CD14-positive monocyte (primary cell): ENCODE results near the gene WEE2. TPM values are rescaled to one million over a fixed set of nuclear protein-coding genes. Genes with fewer than 3 reads are reported as not detected.
"Not testable (repeated sequence)": the region's sequence is repeated elsewhere in the genome, so short reads cannot be mapped to it uniquely, and the experiment has no call there.

Source experiments
- DNase-seq, 3 donors: peaks; one replicate each; pipeline ENCODE4 v3.0.0-alpha.2; 2011 to 2022
- H2AFZ ChIP-seq: 2 replicates; pipeline ENCODE4 v1.6.0; 2012; ENCODE audit warnings: mild to moderate bottlenecking, low read depth, low read length, inconsistent platforms; ENCODE audit not compliant: insufficient read depth, poor library complexity, severe bottlenecking
- H3K27ac ChIP-seq, 2 donors: 1 replicate in 1 of 2; 2 replicates in 1 of 2; pipeline ENCODE4 v1.5.1; 2012 to 2013; ENCODE audit warnings: low read length in 2 of 2, control low read depth in 1 of 2, inconsistent platforms in 1 of 2, low read depth in 1 of 2, mild to moderate bottlenecking in 1 of 2
- H3K27me3 ChIP-seq, 2 donors: one replicate each; pipeline versions ENCODE4 v1.6.0 to v1.6.1; 2011 to 2013; ENCODE audit warnings: low read length in 2 of 2; ENCODE audit not compliant: control insufficient read depth in 2 of 2, insufficient read depth in 2 of 2
- H3K36me3 ChIP-seq, 2 donors: replicated peaks in 1 of 2; 1 replicate in 1 of 2; 2 replicates in 1 of 2; pipeline versions ENCODE4 v1.5.1 to v1.6.1; 2012 to 2013; ENCODE audit warnings: low read length in 2 of 2, control low read depth in 1 of 2, inconsistent platforms in 1 of 2, mild to moderate bottlenecking in 1 of 2; ENCODE audit not compliant: insufficient read depth in 2 of 2, control insufficient read depth in 1 of 2
- H3K4me1 ChIP-seq, 2 donors: 1 replicate in 1 of 2; 2 replicates in 1 of 2; pipeline versions ENCODE4 v1.5.1 to v1.6.1; 2012 to 2013; ENCODE audit warnings: low read length in 2 of 2, control low read depth in 1 of 2, inconsistent platforms in 1 of 2, mild to moderate bottlenecking in 1 of 2, moderate library complexity in 1 of 2; ENCODE audit not compliant: insufficient read depth in 2 of 2, control insufficient read depth in 1 of 2
- H3K4me2 ChIP-seq: replicated peaks from 2 replicates; pipeline ENCODE3; 2012; ENCODE audit warnings: low read length, moderate library complexity, mild to moderate bottlenecking; ENCODE audit not compliant: poor library complexity, severe bottlenecking; ENCODE audit errors: extremely low read depth
- H3K4me3 ChIP-seq, 3 experiments: fragments of 200-600 bp in 1 of 3; sonication (generic) in 1 of 3; replicated peaks in 1 of 3; 1 replicate in 2 of 3; 2 replicates in 1 of 3; pipeline ENCODE4 v1.5.1; 2011 to 2013; ENCODE audit warnings: low read length in 3 of 3, mild to moderate bottlenecking in 3 of 3, control low read depth in 2 of 3, low read depth in 2 of 3, inconsistent platforms in 1 of 3, moderate library complexity in 1 of 3
- H3K79me2 ChIP-seq: 2 replicates; pipeline ENCODE4 v1.6.0; 2012; ENCODE audit warnings: mild to moderate bottlenecking, control low read depth, inconsistent platforms, low read length, moderate library complexity; ENCODE audit not compliant: insufficient read depth
- H3K9ac ChIP-seq: 2 replicates; pipeline ENCODE4 v1.6.0; 2017; ENCODE audit warnings: low read length, mild to moderate bottlenecking; ENCODE audit not compliant: insufficient read depth, poor library complexity, severe bottlenecking
- H3K9me3 ChIP-seq, 2 donors: replicated peaks in 1 of 2; 1 replicate in 1 of 2; 2 replicates in 1 of 2; pipeline versions ENCODE4 v1.5.1 to v1.6.1; 2012 to 2013; ENCODE audit warnings: low read length in 2 of 2, control low read depth in 1 of 2; ENCODE audit not compliant: control insufficient read depth in 1 of 2, insufficient read depth in 1 of 2
- H4K20me1 ChIP-seq: 2 replicates; pipeline ENCODE4 v1.6.0; 2012; ENCODE audit warnings: mild to moderate bottlenecking, low read length, control low read depth, moderate library complexity; ENCODE audit not compliant: insufficient read depth
- H3K27ac Mint-ChIP-seq, 7 donors: one replicate each; pipeline ENCODE4 v1.8.0; 2020; ENCODE audit warnings: mild to moderate bottlenecking in 7 of 7, mixed read lengths in 7 of 7, moderate library complexity in 6 of 7, inconsistent platforms in 2 of 7
- H3K27me3 Mint-ChIP-seq, 3 donors: one replicate each; pipeline ENCODE4 v1.8.0; 2021 to 2022; ENCODE audit warnings: low read depth in 3 of 3, mild to moderate bottlenecking in 3 of 3, mixed read lengths in 3 of 3, moderate library complexity in 3 of 3, inconsistent platforms in 1 of 3
- H3K36me3 Mint-ChIP-seq, 2 donors: one replicate each; pipeline ENCODE4 v1.8.0; 2020; ENCODE audit warnings: mixed read lengths in 2 of 2, inconsistent platforms in 1 of 2, mild to moderate bottlenecking in 1 of 2
- H3K4me1 Mint-ChIP-seq: one replicate; pipeline ENCODE4 v1.8.0; 2020; ENCODE audit warnings: mild to moderate bottlenecking, mixed read lengths
- H3K4me3 Mint-ChIP-seq, 2 donors: one replicate each; pipeline ENCODE4 v1.8.0; 2020; ENCODE audit warnings: mild to moderate bottlenecking in 2 of 2, mixed read lengths in 2 of 2, moderate library complexity in 1 of 2
- H3K9me3 Mint-ChIP-seq, 7 donors: one replicate each; pipeline ENCODE4 v1.8.0; 2020 to 2022; ENCODE audit warnings: mixed read lengths in 7 of 7, mild to moderate bottlenecking in 6 of 7, moderate library complexity in 6 of 7, inconsistent platforms in 2 of 7
- CTCF ChIP-seq: fragments of 200-600 bp; IDR thresholded peaks from one replicate; pipeline ENCODE4 v1.8.0; 2022; ENCODE audit warnings: antibody characterized with exemption, mild to moderate bottlenecking
- WGBS: methylation state at CpG from one replicate; pipeline ENCODE4 v1.1.5; 2013; ENCODE audit warnings: missing lambda C conversion rate; ENCODE audit not compliant: insufficient coverage; 5-methylcytosine and 5-hydroxymethylcytosine counted together
- intact Hi-C, 2 donors: fragments of 100-400 bp; cut with micrococcal nuclease; formaldehyde crosslinking; loops; one replicate each; pipeline versions ENCODE4 v1.15.0 to v1.15.1; 2023
- polyA plus RNA-seq, 3 donors: library from polyadenylated mRNA; depleted of rRNA in 1 of 3; unstranded in 2 of 3; stranded (reverse) in 1 of 3; fragments of 300-500 nt in 2 of 3; fragments of >200 nt in 1 of 3; fragmentation: Illumina TruSeq in 2 of 3; gene quantifications; 1 replicate in 2 of 3; 2 replicates in 1 of 3; pipeline ENCODE4 v1.2.3, GENCODE V29; 2012 to 2021

WEE2 gene
- polyA plus RNA-seq, 3 donors, result not detected

- Histone ChIP-seq H3K79me2 (no peaks in the 10 kb centered on the region), H3K36me3 (peaks cover 92 to 100% of the 10 kb centered on the region in 2 donors), H3K27me3 (no peaks in the 10 kb centered on the region), H3K4me1 (no peaks in the 10 kb centered on the region), H3K9me3 (peaks cover 17 to 36% of the 10 kb centered on the region in 2 donors), H2AFZ (no peak overlapping the region), H4K20me1 (no peaks in the 10 kb centered on the region), H3K4me3 (no peak overlapping the region), H3K4me2 (no peak overlapping the region), H3K9ac (no peak overlapping the region), H3K27ac (no peak overlapping the region)
- Mint-ChIP-seq H3K27me3 (no peaks in the 10 kb centered on the region), H3K4me3 (no peak overlapping the region), H3K36me3 (peaks cover 73 to 93% of the 10 kb centered on the region in 2 donors), H3K9me3 (peaks cover 19 to 30% (median 25%) of the 10 kb centered on the region in 7 donors), H3K4me1 (no peaks in the 10 kb centered on the region), H3K27ac (no peak overlapping the region)
- no peak for DNase-seq
- TF ChIP-seq CTCF, result no peak
- intact Hi-C loops, result no loop called here
- no CpG with 5 or more reads among the region's 2 CpGs for WGBS
Observed at GRCh38 chr7:141748396-141748795, 40.2 kb downstream of the WEE2 start.

- Mint-ChIP-seq H3K36me3 (peaks cover 70 to 86% of the 10 kb centered on the region in 2 donors), H3K27ac (peak overlapping the region in 1 of 7 donors; percentile 75), H3K9me3 (peaks cover 19 to 30% (median 25%) of the 10 kb centered on the region in 7 donors)
- H3K4me3 ChIP-seq, result peak overlapping the region in 1 of 3 experiments; percentile 28
- H2AFZ ChIP-seq, H3K79me2 ChIP-seq, H3K27me3 ChIP-seq, H3K4me1 Mint-ChIP-seq, H3K9ac ChIP-seq, H3K4me2 ChIP-seq, H4K20me1 ChIP-seq, H3K4me1 ChIP-seq, H3K27ac ChIP-seq, DNase-seq, H3K4me3 Mint-ChIP-seq, H3K27me3 Mint-ChIP-seq: not testable (repeated sequence)
- WGBS, result no CpG with 5 or more reads among the region's 10 CpGs
- H3K36me3 ChIP-seq, result peaks cover 66 to 93% of the 10 kb centered on the region in 2 donors
- intact Hi-C loops, result loop anchor here in 1 of 2 donors (5.0 kb wide), 1 partner anchor 435 kb away; no protein-coding TSS in a partner anchor
- H3K9me3 ChIP-seq, result peaks cover 17 to 36% of the 10 kb centered on the region in 2 donors
Observed at GRCh38 chr7:141751904-141752303, 43.8 kb downstream of the WEE2 start.
